Gastroesophageal sphincter (tissue), 4 donors: ENCODE data around the gene BABAM2. TPM values are rescaled to one million over a fixed set of nuclear protein-coding genes. Genes with fewer than 3 reads are reported as not detected.
A peak's percentile ranks its signal among the peaks of the same experiment; 100 is the strongest.

Source experiments
- ATAC-seq: fragments of 150-250 bp; one replicate; pipeline ENCODE4 v1.9.1; 2016; ENCODE audit warnings: mild to moderate bottlenecking, moderate library complexity
- H3K27ac ChIP-seq, 4 donors: fragments of 200-600 bp; sonication (generic) in 3 of 4; 1 replicate in 3 of 4; 2 replicates in 1 of 4; pipeline ENCODE4 v1.5.1; 2016 to 2019
- H3K27me3 ChIP-seq: fragments of 200-600 bp; sonication (generic); one replicate; pipeline ENCODE4 v1.5.1; 2019
- H3K36me3 ChIP-seq, 2 donors: fragments of 200-600 bp; sonication (generic); one replicate each; pipeline ENCODE4 v1.5.1; 2019; ENCODE audit warnings: control low read depth in 1 of 2
- H3K4me1 ChIP-seq, 3 donors: fragments of 200-600 bp; sonication (generic); 1 replicate in 2 of 3; 2 replicates in 1 of 3; pipeline ENCODE4 v1.5.1; 2016 to 2019; ENCODE audit warnings: control low read depth in 2 of 3
- H3K4me3 ChIP-seq, 2 donors: fragments of 200-600 bp; sonication (generic); one replicate each; pipeline ENCODE4 v1.5.1; 2019; ENCODE audit warnings: mild to moderate bottlenecking in 1 of 2, moderate library complexity in 1 of 2
- H3K9me3 ChIP-seq, 3 donors: fragments of 200-600 bp; sonication (generic); one replicate each; pipeline ENCODE4 v1.5.1; 2017 to 2019; ENCODE audit warnings: control low read depth in 2 of 3
- EP300 ChIP-seq: sonication (generic); formaldehyde crosslinking; IDR thresholded peaks from one replicate; pipeline ENCODE4 v1.6.1; 2017; ENCODE audit warnings: antibody characterized with exemption, mild to moderate bottlenecking
- POLR2A ChIP-seq, 2 donors: fragments of 450-650 bp; IDR thresholded peaks; one replicate each; pipeline ENCODE4 v1.6.1; 2017; ENCODE audit warnings: antibody characterized with exemption in 2 of 2, mild to moderate bottlenecking in 2 of 2, moderate library complexity in 1 of 2
- POLR2AphosphoS5 ChIP-seq: sonication (generic); formaldehyde crosslinking; IDR thresholded peaks from one replicate; pipeline ENCODE4 v1.6.1; 2017; ENCODE audit warnings: antibody characterized with exemption
- WGBS, 2 donors: methylation state at CpG; one replicate each; pipeline ENCODE4 v1.1.5; 2018; ENCODE audit warnings: low coverage in 1 of 2; 5-methylcytosine and 5-hydroxymethylcytosine counted together
- total RNA-seq, 4 donors: library from RNA; depleted of rRNA; stranded (reverse); fragments of >200 nt; gene quantifications; one replicate each; pipeline ENCODE4 v1.1.0, GENCODE V29; 2016
- TF ChIP-seq, protein P1 (sequence below), 4 experiments: fragments of 200-600 bp in 2 of 4; fragments of 450-650 bp in 2 of 4; sonication (generic) in 1 of 4; IDR thresholded peaks; one replicate each; pipeline ENCODE4 v1.5.1; 2017 to 2019; ENCODE audit warnings: antibody characterized with exemption in 4 of 4, mild to moderate bottlenecking in 2 of 4, moderate library complexity in 2 of 4

Gene BABAM2
- total RNA-seq, 4 donors from 2014 or later = 28.5 to 43.6 (median 37.4) TPM

DNA sequence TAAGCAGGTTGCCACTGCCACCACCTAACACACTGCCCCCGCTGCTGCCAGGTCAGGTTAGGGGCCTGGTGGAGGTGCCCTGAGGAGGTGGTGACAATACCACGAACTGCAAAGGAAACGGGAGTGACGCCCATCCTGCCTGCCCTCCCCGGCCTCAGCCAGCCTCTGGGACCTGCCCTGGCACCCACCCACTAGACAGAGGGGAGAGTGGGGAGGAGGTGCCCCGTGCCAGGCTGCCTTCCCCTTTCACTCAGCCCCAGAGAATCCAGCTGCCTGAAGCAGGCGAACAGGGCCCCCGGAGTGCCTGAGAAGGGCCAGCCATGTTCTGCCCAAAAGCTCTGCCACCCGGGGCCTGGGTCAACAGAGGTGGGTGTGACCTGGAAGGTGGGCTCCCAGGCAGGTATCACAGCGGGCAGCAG lies 457.6 kb downstream of the BABAM2 start:
- WGBS, 2 donors = 50% methylated on average over 6 of the region's 10 CpGs; no CpG with 5 or more reads in 1 of the 2 donors
- Histone ChIP-seq H3K27me3 (no peaks in the 10 kb centered on the region), H3K9me3 (no peaks in the 10 kb centered on the region), H3K36me3 (no peaks in the 10 kb centered on the region), H3K4me1 (peaks cover 0 to 33% (median 0%) of the 10 kb centered on the region in 3 donors), H3K4me3 (no peak overlapping the region), H3K27ac (peak overlapping the region in 1 of 4 donors; percentile 11)
- TF ChIP-seq, protein P1, sequence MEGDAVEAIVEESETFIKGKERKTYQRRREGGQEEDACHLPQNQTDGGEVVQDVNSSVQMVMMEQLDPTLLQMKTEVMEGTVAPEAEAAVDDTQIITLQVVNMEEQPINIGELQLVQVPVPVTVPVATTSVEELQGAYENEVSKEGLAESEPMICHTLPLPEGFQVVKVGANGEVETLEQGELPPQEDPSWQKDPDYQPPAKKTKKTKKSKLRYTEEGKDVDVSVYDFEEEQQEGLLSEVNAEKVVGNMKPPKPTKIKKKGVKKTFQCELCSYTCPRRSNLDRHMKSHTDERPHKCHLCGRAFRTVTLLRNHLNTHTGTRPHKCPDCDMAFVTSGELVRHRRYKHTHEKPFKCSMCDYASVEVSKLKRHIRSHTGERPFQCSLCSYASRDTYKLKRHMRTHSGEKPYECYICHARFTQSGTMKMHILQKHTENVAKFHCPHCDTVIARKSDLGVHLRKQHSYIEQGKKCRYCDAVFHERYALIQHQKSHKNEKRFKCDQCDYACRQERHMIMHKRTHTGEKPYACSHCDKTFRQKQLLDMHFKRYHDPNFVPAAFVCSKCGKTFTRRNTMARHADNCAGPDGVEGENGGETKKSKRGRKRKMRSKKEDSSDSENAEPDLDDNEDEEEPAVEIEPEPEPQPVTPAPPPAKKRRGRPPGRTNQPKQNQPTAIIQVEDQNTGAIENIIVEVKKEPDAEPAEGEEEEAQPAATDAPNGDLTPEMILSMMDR (IDR thresholded peaks at IDR 0.05) = no peak
- TF ChIP-seq EP300 = no peak
- TF ChIP-seq POLR2A (IDR thresholded peaks at IDR 0.05) = no peak
- TF ChIP-seq POLR2AphosphoS5 = no peak
- peak; percentile 6 for ATAC-seq

DNA sequence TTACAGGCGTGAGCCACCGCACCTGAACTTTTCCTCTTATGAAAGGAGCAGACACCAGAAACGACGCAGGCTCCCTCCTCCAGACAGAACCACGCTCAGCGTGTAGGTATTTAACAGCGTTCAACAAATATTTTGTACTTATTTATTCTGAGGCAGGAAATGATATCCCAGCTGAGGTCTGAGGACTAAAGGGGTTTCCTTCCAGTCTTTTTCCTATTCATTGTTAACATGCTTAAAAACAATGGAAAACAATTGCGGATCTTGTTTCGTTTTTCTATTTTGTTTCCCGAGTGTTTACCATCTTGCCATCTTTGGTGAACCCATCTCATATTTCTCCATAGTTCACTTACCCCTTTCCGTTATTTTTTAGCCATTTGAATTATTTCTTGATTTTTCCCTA lies 458.4 kb downstream of the BABAM2 start:
- Histone ChIP-seq H3K27ac (no peak overlapping the region), H3K4me3 (no peak overlapping the region), H3K9me3 (no peaks in the 10 kb centered on the region), H3K27me3 (no peaks in the 10 kb centered on the region), H3K36me3 (no peaks in the 10 kb centered on the region), H3K4me1 (peaks cover 0 to 26% (median 0%) of the 10 kb centered on the region in 3 donors)
- TF ChIP-seq, protein P1 (IDR thresholded peaks at IDR 0.05) = no peak
- ATAC-seq = no peak
- 70 to 93% methylated on average over 2 to 10 of the region's 11 CpGs for WGBS, 2 donors

DNA sequence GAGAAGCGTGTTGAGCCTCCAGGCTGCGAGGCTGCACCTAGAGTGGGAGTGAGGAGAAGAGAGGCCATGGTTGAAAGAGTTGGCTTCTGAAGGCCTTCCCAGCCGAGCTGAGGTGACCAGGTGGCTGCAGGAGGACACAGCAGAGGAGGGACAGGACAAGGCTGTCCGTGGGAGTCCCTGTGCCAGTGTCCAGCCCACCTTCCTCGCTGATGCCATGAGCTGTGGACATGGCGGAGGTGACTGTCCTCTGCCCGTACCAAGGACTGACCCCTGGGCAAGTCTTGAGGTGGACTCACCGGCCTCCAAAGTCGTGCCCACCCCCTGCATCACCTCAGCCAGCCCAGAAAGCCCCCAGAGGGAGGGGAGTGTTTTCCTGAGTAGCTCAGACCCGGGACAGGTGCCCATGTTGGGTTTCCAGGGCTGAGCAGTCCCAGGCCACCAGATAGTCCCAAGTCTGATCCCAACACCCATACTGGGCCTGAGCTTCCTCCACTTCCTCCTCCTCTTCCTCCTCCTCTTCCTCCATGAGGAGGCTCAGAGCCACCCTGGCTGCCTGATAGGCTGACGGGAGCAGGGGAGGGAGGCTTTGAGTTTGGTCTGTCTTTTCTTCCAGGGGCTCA lies 459.1 kb downstream of the BABAM2 start:
- 100% methylated on average over 1 of the region's 11 CpGs; no CpG with 5 or more reads in 1 of the 2 donors for WGBS, 2 donors

DNA sequence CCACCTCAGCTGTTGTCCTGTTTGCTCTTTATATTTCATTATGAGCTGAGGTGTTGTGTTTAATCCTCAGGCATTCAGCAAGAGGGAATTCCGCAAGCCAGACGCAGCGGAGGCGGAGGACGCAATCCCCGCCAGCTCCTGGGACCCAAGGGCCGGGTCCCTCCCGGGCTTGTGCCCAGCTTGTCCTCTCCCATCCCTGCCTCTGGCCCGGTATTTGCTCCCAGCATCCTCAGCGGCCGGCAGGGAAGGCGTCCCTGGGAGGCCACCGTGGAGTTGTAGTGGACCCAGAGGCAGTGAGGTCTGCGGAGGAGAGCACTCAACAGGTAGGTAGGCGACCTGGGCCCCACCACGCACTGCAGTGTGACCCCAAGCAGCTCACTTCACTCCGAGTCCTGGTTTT lies 459.7 kb downstream of the BABAM2 start:
- ATAC-seq = no peak

More for the DNA sequence above, 459.1 kb downstream of the BABAM2 start:
- ATAC-seq = no peak
- TF ChIP-seq POLR2A (IDR thresholded peaks at IDR 0.05) = no peak
- no peak for TF ChIP-seq EP300
- no peak for TF ChIP-seq POLR2AphosphoS5
- TF ChIP-seq, protein P1 (IDR thresholded peaks at IDR 0.05) = no peak
- no peaks in the 10 kb centered on the region for H3K9me3 ChIP-seq
- peaks cover 0 to 19% (median 0%) of the 10 kb centered on the region in 3 donors for H3K4me1 ChIP-seq
- H3K36me3 ChIP-seq = no peaks in the 10 kb centered on the region
- H3K4me3 ChIP-seq = no peak overlapping the region
- H3K27me3 ChIP-seq = no peaks in the 10 kb centered on the region
- no peak overlapping the region for H3K27ac ChIP-seq

More for the DNA sequence above, 459.7 kb downstream of the BABAM2 start:
- no peak for TF ChIP-seq POLR2A (IDR thresholded peaks at IDR 0.05)
- TF ChIP-seq, protein P1 (IDR thresholded peaks at IDR 0.05) = no peak
- TF ChIP-seq EP300 = no peak
- no peak for TF ChIP-seq POLR2AphosphoS5
- 100% methylated on average over 1 of the region's 17 CpGs; no CpG with 5 or more reads in 1 of the 2 donors for WGBS, 2 donors
- Histone ChIP-seq H3K27me3 (no peaks in the 10 kb centered on the region), H3K36me3 (no peaks in the 10 kb centered on the region), H3K4me3 (no peak overlapping the region), H3K27ac (no peak overlapping the region), H3K9me3 (no peaks in the 10 kb centered on the region), H3K4me1 (peaks cover 0 to 22% (median 3%) of the 10 kb centered on the region in 3 donors)
